HEK293 (cell line): ENCODE data around the gene FBL.
A peak's percentile ranks its signal among the peaks of the same experiment; 100 is the strongest.

Experiments used
- CTCF ChIA-PET: fragments of 350-600 bp; formaldehyde crosslinking; extraction: SDS; loops from one replicate; lab custom pipeline; 2021; ENCODE audit warnings: antibody characterized with exemption; lab: Yijun Ruan, JAX
- POLR2A ChIA-PET: fragments of 300-600 bp; formaldehyde crosslinking; extraction: SDS; loops from one replicate; lab custom pipeline; 2020; ENCODE audit warnings: antibody characterized with exemption, inconsistent platforms; lab: Yijun Ruan, JAX
- H3K27ac ChIP-seq: fragments of 200-500 bp; sonication (Bioruptor generic); 2 replicates; pipeline ENCODE4 v1.5.1; 2014; ENCODE audit warnings: low read depth, low read length, control low read depth, inconsistent platforms; ENCODE audit errors: extremely low read depth
- H3K36me3 ChIP-seq, 2 experiments: fragments of 200-500 bp in 1 of 2; sonication (Bioruptor generic) in 1 of 2; 1 replicate in 1 of 2; 2 replicates in 1 of 2; pipeline ENCODE4 v1.5.1; 2014 to 2017; ENCODE audit warnings: inconsistent platforms in 2 of 2, low read length in 2 of 2; ENCODE audit not compliant: control insufficient read depth in 2 of 2, insufficient read depth in 1 of 2
- H3K4me1 ChIP-seq: fragments of 200-500 bp; sonication (Bioruptor generic); 2 replicates; pipeline ENCODE4 v1.5.1; 2014; ENCODE audit warnings: mild to moderate bottlenecking, low read length, inconsistent platforms; ENCODE audit not compliant: control insufficient read depth, insufficient read depth
- H3K4me3 ChIP-seq: 2 replicates; pipeline ENCODE4 v1.5.1; 2011; ENCODE audit warnings: low read depth, mild to moderate bottlenecking, control low read depth, low read length, moderate library complexity
- H3K9me3 ChIP-seq: fragments of 200-500 bp; sonication (Bioruptor generic); 2 replicates; pipeline ENCODE4 v1.5.1; 2014; ENCODE audit warnings: low read depth, low read length, inconsistent platforms; ENCODE audit not compliant: control insufficient read depth, insufficient read depth
- EGR2 ChIP-seq: fragments of 450-650 bp; formaldehyde crosslinking; IDR thresholded peaks from 2 replicates; pipeline ENCODE4 v1.5.1; 2016; ENCODE audit warnings: low read depth, missing biosample characterization, missing genetic modification characterization
- HOXC10 ChIP-seq: sonication (generic); formaldehyde crosslinking; IDR thresholded peaks from 2 replicates; pipeline ENCODE4 v1.8.1; 2023; ENCODE audit warnings: mild to moderate bottlenecking, missing genetic modification reagents
- KLF16 ChIP-seq: fragments of 450-650 bp; formaldehyde crosslinking; IDR thresholded peaks from 2 replicates; pipeline ENCODE4 v1.5.1; 2017; ENCODE audit warnings: missing biosample characterization, missing genetic modification characterization
- KLF8 ChIP-seq: fragments of 450-650 bp; formaldehyde crosslinking; IDR thresholded peaks from 2 replicates; pipeline ENCODE4 v1.5.1; 2016; ENCODE audit warnings: missing biosample characterization, missing genetic modification characterization
- YY1 ChIP-seq: fragments of 450-650 bp; formaldehyde crosslinking; IDR thresholded peaks from 2 replicates; pipeline ENCODE4 v1.5.1; 2018; ENCODE audit warnings: missing biosample characterization, missing genetic modification characterization
- ZBTB1 ChIP-seq: fragments of 450-650 bp; formaldehyde crosslinking; IDR thresholded peaks from 2 replicates; pipeline ENCODE4 v1.5.1; 2016; ENCODE audit warnings: missing biosample characterization, missing genetic modification characterization
- ZBTB20 ChIP-seq: fragments of 450-650 bp; formaldehyde crosslinking; IDR thresholded peaks from 2 replicates; pipeline ENCODE4 v1.5.1; 2016; ENCODE audit warnings: missing biosample characterization, missing genetic modification characterization
- ZBTB7A ChIP-seq: fragments of 450-650 bp; formaldehyde crosslinking; IDR thresholded peaks from 2 replicates; pipeline ENCODE4 v1.5.1; 2016; ENCODE audit warnings: low read depth, missing biosample characterization, missing genetic modification characterization
- ZEB2 ChIP-seq: fragments of 450-650 bp; formaldehyde crosslinking; IDR thresholded peaks from 2 replicates; pipeline ENCODE4 v1.5.1; 2016; ENCODE audit warnings: missing biosample characterization, missing genetic modification characterization
- ZNF10 ChIP-seq: fragments of 450-650 bp; formaldehyde crosslinking; IDR thresholded peaks from 2 replicates; pipeline ENCODE4 v1.5.1; 2017; ENCODE audit warnings: missing biosample characterization, missing genetic modification characterization
- ZNF133 ChIP-seq: fragments of 450-650 bp; formaldehyde crosslinking; IDR thresholded peaks from 2 replicates; pipeline ENCODE4 v1.5.1; 2016; ENCODE audit warnings: missing biosample characterization, missing genetic modification characterization
- ZNF2 ChIP-seq: fragments of 450-650 bp; formaldehyde crosslinking; IDR thresholded peaks from 2 replicates; pipeline ENCODE4 v1.5.1; 2016; ENCODE audit warnings: missing biosample characterization, missing genetic modification characterization
- ZNF202 ChIP-seq: fragments of 450-650 bp; formaldehyde crosslinking; IDR thresholded peaks from 2 replicates; pipeline ENCODE4 v1.5.1; 2016; ENCODE audit warnings: missing biosample characterization, missing genetic modification characterization, borderline replicate concordance
- ZNF211 ChIP-seq: fragments of 450-650 bp; formaldehyde crosslinking; IDR thresholded peaks from 2 replicates; pipeline ENCODE4 v1.5.1; 2016; ENCODE audit warnings: low read depth, missing biosample characterization, missing genetic modification characterization
- ZNF23 ChIP-seq: fragments of 450-650 bp; formaldehyde crosslinking; IDR thresholded peaks from 2 replicates; pipeline ENCODE4 v1.5.1; 2016; ENCODE audit warnings: missing biosample characterization, missing genetic modification characterization, borderline replicate concordance
- ZNF350 ChIP-seq: fragments of 450-650 bp; formaldehyde crosslinking; IDR thresholded peaks from 2 replicates; pipeline ENCODE4 v1.5.0; 2017; ENCODE audit warnings: missing biosample characterization, mild to moderate bottlenecking, missing genetic modification characterization
- ZNF416 ChIP-seq: fragments of 450-650 bp; formaldehyde crosslinking; IDR thresholded peaks from 2 replicates; pipeline ENCODE4 v1.5.1; 2016; ENCODE audit warnings: missing biosample characterization, missing genetic modification characterization
- ZNF555 ChIP-seq: fragments of 450-650 bp; formaldehyde crosslinking; conservative IDR thresholded peaks from 2 replicates; pipeline ENCODE4 v1.5.1; 2017; ENCODE audit warnings: missing biosample characterization, mild to moderate bottlenecking, missing genetic modification characterization, inconsistent platforms
- ZNF707 ChIP-seq: fragments of 450-650 bp; formaldehyde crosslinking; IDR thresholded peaks from 2 replicates; pipeline ENCODE4 v1.5.1; 2016; ENCODE audit warnings: missing biosample characterization, missing genetic modification characterization
- ZNF830 ChIP-seq: fragments of 450-650 bp; IDR thresholded peaks from 2 replicates; pipeline ENCODE4 v1.5.0; 2018; ENCODE audit warnings: missing biosample characterization, missing genetic modification characterization, low read depth, mild to moderate bottlenecking, moderate library complexity
- TF ChIP-seq, protein P1 (sequence below): fragments of 450-650 bp; formaldehyde crosslinking; IDR thresholded peaks from 2 replicates; pipeline ENCODE4 v1.5.1; 2017; ENCODE audit warnings: missing biosample characterization, missing genetic modification characterization
- TF ChIP-seq, protein P2 (sequence below): fragments of 450-650 bp; formaldehyde crosslinking; IDR thresholded peaks from 2 replicates; pipeline ENCODE4 v1.5.1; 2017; ENCODE audit warnings: missing biosample characterization, missing genetic modification characterization

Gene FBL

DNA sequence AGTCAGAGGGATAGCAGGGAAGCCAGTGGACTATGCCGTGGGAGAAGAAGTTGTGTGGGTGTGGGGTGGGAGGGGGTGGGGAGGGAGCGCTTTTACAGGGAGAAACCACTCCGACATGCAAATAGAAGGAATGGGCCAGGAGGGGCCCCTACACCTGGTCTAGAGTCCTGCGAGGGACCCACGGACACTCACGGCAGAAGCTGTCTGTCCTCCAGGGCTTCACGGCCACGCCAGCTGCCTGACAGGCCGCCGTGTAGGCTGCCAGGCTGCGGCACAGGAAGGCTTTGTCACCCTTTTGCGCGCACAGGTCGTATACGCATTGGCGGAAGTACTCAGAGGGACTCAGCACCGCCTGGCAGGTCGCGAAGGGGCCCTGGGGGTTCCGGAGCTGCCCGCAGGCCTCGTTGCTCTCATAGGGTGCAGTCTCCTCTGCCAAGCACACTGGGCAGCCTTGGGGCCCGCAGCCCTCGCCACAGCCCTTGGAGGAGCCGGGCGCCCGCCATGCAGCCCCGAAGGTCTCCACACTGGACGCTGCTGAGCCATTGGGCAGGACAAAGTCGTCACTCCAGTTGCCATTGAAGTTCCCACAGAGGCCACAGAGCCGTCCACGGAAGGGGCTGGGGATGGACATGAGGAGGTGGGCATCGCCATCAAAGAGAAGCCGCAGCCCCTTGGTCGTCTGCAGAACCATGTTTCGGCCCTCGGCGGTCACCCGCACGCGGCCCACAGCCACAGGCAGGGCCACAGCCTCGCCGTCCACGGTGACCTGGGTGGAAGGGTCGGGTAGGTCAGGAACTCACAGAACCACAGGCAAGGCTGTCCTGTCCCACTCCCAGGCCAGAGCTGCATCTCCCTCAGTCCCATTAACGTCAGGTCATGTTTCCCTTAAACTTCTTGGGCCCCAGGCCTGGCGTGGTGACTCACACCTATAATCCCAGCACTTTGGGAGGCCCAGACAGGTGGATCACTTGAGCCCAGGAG lies 26.0 kb upstream of the FBL start:
- H3K36me3 ChIP-seq = no peaks in the 10 kb centered on the region
- ChIA-PET POLR2A (no interaction called here), CTCF (interaction anchor here (0.7 kb wide), 1 partner anchor 27 kb away, joined by 3 read pairs; no protein-coding TSS in a partner anchor)
- TF ChIP-seq KLF8 (no peak), ZNF830 (tag by site-specific recombination) (no peak), ZNF555 (tag by site-specific recombination) (no peak), ZEB2 (no peak), ZNF416 (tag by site-specific recombination) (no peak), ZNF202 (tag by site-specific recombination) (no peak), HOXC10 (no peak), ZNF133 (tag by site-specific recombination) (no peak), ZNF350 (tag by site-specific recombination) (no peak), ZNF23 (0 out of 2 replicates have a peak, but pooled peaks have one; percentile 14), KLF16 (no peak), ZNF10 (no peak), ZNF211 (tag by site-specific recombination) (no peak), EGR2 (peak; percentile 55; the same call in 1 of the 2 replicates)
- no peak overlapping the region for H3K27ac ChIP-seq
- H3K9me3 ChIP-seq = no peaks in the 10 kb centered on the region
- no peak overlapping the region for H3K4me3 ChIP-seq
- H3K4me1 ChIP-seq = peaks cover 6% of the 10 kb centered on the region

DNA sequence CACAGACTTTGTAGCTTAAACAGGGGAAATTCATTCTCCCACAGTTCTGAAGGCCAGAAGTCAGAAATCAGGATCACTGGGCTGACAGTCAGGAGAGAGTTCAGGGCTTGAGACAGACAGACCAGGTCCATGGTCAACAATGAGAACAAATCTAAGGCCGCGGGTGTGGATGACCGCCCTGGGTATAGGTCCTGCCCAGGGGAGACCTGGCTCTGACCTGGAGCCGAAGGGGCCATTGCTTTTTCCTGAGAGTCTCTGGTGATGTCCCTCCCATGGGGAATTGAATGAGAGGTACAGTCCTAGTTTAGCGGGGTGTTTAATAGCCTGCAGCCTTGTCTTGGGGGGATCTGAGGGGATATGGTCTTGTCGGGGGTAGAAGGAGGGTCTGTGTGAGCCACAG lies 25.2 kb upstream of the FBL start:
- Histone ChIP-seq H3K27ac (no peak overlapping the region), H3K4me3 (no peak overlapping the region), H3K4me1 (peaks cover 6% of the 10 kb centered on the region), H3K36me3 (no peaks in the 10 kb centered on the region), H3K9me3 (no peaks in the 10 kb centered on the region)
- CTCF ChIA-PET = interaction anchor here (0.5 kb wide), 1 partner anchor 36 kb away, joined by 4 read pairs; no protein-coding TSS in a partner anchor
- POLR2A ChIA-PET = interaction anchor here (1.5 kb wide), 1 partner anchor 99 kb away, joined by 5 read pairs; the partner anchor contains the start of gene PSMC4
- no peak for TF ChIP-seq ZNF2 (tag by site-specific recombination)
- TF ChIP-seq, protein P1, sequence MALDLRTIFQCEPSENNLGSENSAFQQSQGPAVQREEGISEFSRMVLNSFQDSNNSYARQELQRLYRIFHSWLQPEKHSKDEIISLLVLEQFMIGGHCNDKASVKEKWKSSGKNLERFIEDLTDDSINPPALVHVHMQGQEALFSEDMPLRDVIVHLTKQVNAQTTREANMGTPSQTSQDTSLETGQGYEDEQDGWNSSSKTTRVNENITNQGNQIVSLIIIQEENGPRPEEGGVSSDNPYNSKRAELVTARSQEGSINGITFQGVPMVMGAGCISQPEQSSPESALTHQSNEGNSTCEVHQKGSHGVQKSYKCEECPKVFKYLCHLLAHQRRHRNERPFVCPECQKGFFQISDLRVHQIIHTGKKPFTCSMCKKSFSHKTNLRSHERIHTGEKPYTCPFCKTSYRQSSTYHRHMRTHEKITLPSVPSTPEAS (tag by site-specific recombination) = no peak
- TF ChIP-seq, protein P2, sequence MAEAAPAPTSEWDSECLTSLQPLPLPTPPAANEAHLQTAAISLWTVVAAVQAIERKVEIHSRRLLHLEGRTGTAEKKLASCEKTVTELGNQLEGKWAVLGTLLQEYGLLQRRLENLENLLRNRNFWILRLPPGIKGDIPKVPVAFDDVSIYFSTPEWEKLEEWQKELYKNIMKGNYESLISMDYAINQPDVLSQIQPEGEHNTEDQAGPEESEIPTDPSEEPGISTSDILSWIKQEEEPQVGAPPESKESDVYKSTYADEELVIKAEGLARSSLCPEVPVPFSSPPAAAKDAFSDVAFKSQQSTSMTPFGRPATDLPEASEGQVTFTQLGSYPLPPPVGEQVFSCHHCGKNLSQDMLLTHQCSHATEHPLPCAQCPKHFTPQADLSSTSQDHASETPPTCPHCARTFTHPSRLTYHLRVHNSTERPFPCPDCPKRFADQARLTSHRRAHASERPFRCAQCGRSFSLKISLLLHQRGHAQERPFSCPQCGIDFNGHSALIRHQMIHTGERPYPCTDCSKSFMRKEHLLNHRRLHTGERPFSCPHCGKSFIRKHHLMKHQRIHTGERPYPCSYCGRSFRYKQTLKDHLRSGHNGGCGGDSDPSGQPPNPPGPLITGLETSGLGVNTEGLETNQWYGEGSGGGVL (tag by site-specific recombination) = no peak
- TF ChIP-seq ZNF707 (tag by site-specific recombination) = no peak
- TF ChIP-seq ZBTB7A (tag by site-specific recombination) = no peak
- TF ChIP-seq YY1 (tag by site-specific recombination) = no peak
- no peak for TF ChIP-seq ZBTB1 (tag by site-specific recombination)
- TF ChIP-seq ZBTB20 (tag by site-specific recombination) = no peak
